ENCODE results near the gene PARD6G. TPM values are rescaled to one million over a fixed set of nuclear protein-coding genes. Genes with fewer than 3 reads are reported as not detected.

PARD6G gene
- total RNA-seq, 4 donors from 2014 or later: 0.40 to 3.3 (median 1.3) TPM

- in situ Hi-C loops (cut with MboI; ENCODE audit: low pct_ligation_motif_present in 1 of 4, low pct_unique_long_range_greater_than_20kb in 1 of 4, low sequenced_read_pairs in 3 of 4) (no loop called here), intact Hi-C loops (cut with DNase I; ENCODE audit: low total_unique reads) (no loop called here)
- no peak for TF ChIP-seq POLR2A (IDR thresholded peaks at IDR 0.05)
- no peak for TF ChIP-seq EP300 (IDR thresholded peaks at IDR 0.05; ENCODE audit: low read depth)
- TF ChIP-seq CTCF (IDR thresholded peaks at IDR 0.05): no peak
- TF ChIP-seq POLR2AphosphoS5 (IDR thresholded peaks at IDR 0.05): no peak
- peaks cover 0 to 17% (median 11%) of the 10 kb centered on the region in 4 donors for H3K4me1 ChIP-seq
- H3K36me3 ChIP-seq: no peaks in the 10 kb centered on the region
- peaks cover 30% of the 10 kb centered on the region for H3K27me3 ChIP-seq
- no peak for DNase-seq
- H3K27ac ChIP-seq: no peak overlapping the region
- H3K9me3 ChIP-seq: no peaks in the 10 kb centered on the region
- no peak overlapping the region for H3K4me3 ChIP-seq
- 72 to 84% methylated on average over 6 of the region's 6 CpGs for WGBS, 2 donors (ENCODE audit: low coverage in 1 of 2)
Observed at GRCh38 chr18:80244167-80244566, 3.1 kb downstream of the PARD6G start.

GRCh38 chr18:80243204-80243603 is 4.1 kb downstream of the PARD6G start:
- DNase-seq: no peak
- Histone ChIP-seq H3K36me3 (no peaks in the 10 kb centered on the region), H3K27me3 (peaks cover 29% of the 10 kb centered on the region), H3K9me3 (no peaks in the 10 kb centered on the region), H3K4me1 (peaks cover 0 to 17% (median 11%) of the 10 kb centered on the region in 4 donors), H3K27ac (no peak overlapping the region), H3K4me3 (no peak overlapping the region)
- 70 to 84% methylated on average over 4 to 5 of the region's 5 CpGs for WGBS, 2 donors (ENCODE audit: low coverage in 1 of 2)
- in situ Hi-C loops (cut with MboI; ENCODE audit: low pct_ligation_motif_present in 1 of 4, low pct_unique_long_range_greater_than_20kb in 1 of 4, low sequenced_read_pairs in 3 of 4) (no loop called here), intact Hi-C loops (cut with DNase I; ENCODE audit: low total_unique reads) (no loop called here)
- TF ChIP-seq EP300 (IDR thresholded peaks at IDR 0.05; ENCODE audit: low read depth): no peak
- no peak for TF ChIP-seq POLR2A (IDR thresholded peaks at IDR 0.05)
- no peak for TF ChIP-seq CTCF (IDR thresholded peaks at IDR 0.05)
- TF ChIP-seq POLR2AphosphoS5 (IDR thresholded peaks at IDR 0.05): no peak

- in situ Hi-C loops (cut with MboI; ENCODE audit: low pct_ligation_motif_present in 1 of 4, low pct_unique_long_range_greater_than_20kb in 1 of 4, low sequenced_read_pairs in 3 of 4) (no loop called here), intact Hi-C loops (cut with DNase I; ENCODE audit: low total_unique reads) (no loop called here)
- Histone ChIP-seq H3K9me3 (no peaks in the 10 kb centered on the region), H3K4me1 (peaks cover 0 to 13% (median 11%) of the 10 kb centered on the region in 4 donors), H3K36me3 (no peaks in the 10 kb centered on the region), H3K27me3 (peaks cover 23% of the 10 kb centered on the region), H3K27ac (no peak overlapping the region), H3K4me3 (no peak overlapping the region)
- WGBS, 2 donors (ENCODE audit: low coverage in 1 of 2): 97 to 100% methylated on average over 1 to 6 of the region's 7 CpGs
- no peak for DNase-seq
- TF ChIP-seq CTCF (IDR thresholded peaks at IDR 0.05) (no peak), POLR2A (IDR thresholded peaks at IDR 0.05) (no peak), EP300 (IDR thresholded peaks at IDR 0.05; ENCODE audit: low read depth) (no peak), POLR2AphosphoS5 (IDR thresholded peaks at IDR 0.05) (no peak)
Observed at GRCh38 chr18:80241919-80242777, 5.2 kb downstream of the PARD6G start.

GRCh38 chr18:80239830-80240229 is 7.5 kb downstream of the PARD6G start:
- DNase-seq: no peak
- H3K27ac ChIP-seq: no peak overlapping the region
- H3K4me1 ChIP-seq: no peaks in the 10 kb centered on the region
- in situ Hi-C loops (cut with MboI; ENCODE audit: low pct_ligation_motif_present in 1 of 4, low pct_unique_long_range_greater_than_20kb in 1 of 4, low sequenced_read_pairs in 3 of 4) (no loop called here), intact Hi-C loops (cut with DNase I; ENCODE audit: low total_unique reads) (no loop called here)
- H3K4me3 ChIP-seq: no peak overlapping the region
- H3K27me3 ChIP-seq: no peaks in the 10 kb centered on the region
- TF ChIP-seq POLR2A (IDR thresholded peaks at IDR 0.05) (no peak), EP300 (IDR thresholded peaks at IDR 0.05; ENCODE audit: low read depth) (no peak), POLR2AphosphoS5 (IDR thresholded peaks at IDR 0.05) (no peak), CTCF (IDR thresholded peaks at IDR 0.05) (no peak)
- 67 to 76% methylated on average over 5 of the region's 5 CpGs for WGBS, 2 donors (ENCODE audit: low coverage in 1 of 2)
- H3K9me3 ChIP-seq: no peaks in the 10 kb centered on the region
- H3K36me3 ChIP-seq: no peaks in the 10 kb centered on the region
